Kidney (tissue), 14 donors: ENCODE data around the gene SIPA1L2. TPM values are rescaled to one million over a fixed set of nuclear protein-coding genes. Genes with fewer than 3 reads are reported as not detected.

Experiments
- DNase-seq, 5 donors: peaks; one replicate each; pipeline ENCODE4 v3.0.0-alpha.2; 2013 to 2020
- FAIRE-seq: peaks from 2 replicates; lab custom pipeline; 2012; peaks lifted over from hg19 to GRCh38; lab: Jason Lieb, UNC
- H3K27ac ChIP-seq, 2 donors: one replicate each; pipeline ENCODE4 v1.7.0; 2013; ENCODE audit warnings: low read depth in 2 of 2, low read length in 2 of 2, inconsistent platforms in 1 of 2
- H3K27me3 ChIP-seq: one replicate; pipeline ENCODE4 v1.7.1; 2013; ENCODE audit warnings: low read length, inconsistent platforms; ENCODE audit not compliant: control insufficient read depth, insufficient read depth
- H3K36me3 ChIP-seq, 3 donors: one replicate each; pipeline versions ENCODE4 v1.7.0 to v1.7.1; 2013; ENCODE audit warnings: low read length in 3 of 3, control low read depth in 1 of 3, inconsistent platforms in 1 of 3; ENCODE audit not compliant: insufficient read depth in 3 of 3, control insufficient read depth in 2 of 3
- H3K4me1 ChIP-seq, 3 donors: one replicate each; pipeline versions ENCODE4 v1.7.0 to v1.7.1; 2013; ENCODE audit warnings: low read length in 3 of 3, inconsistent platforms in 1 of 3, low read depth in 1 of 3; ENCODE audit not compliant: control insufficient read depth in 2 of 3, insufficient read depth in 2 of 3
- H3K4me3 ChIP-seq, 3 donors: one replicate each; pipeline versions ENCODE4 v1.7.0 to v1.8.1; 2013; ENCODE audit warnings: low read length in 3 of 3, control low read depth in 1 of 3, inconsistent platforms in 1 of 3
- H3K9ac ChIP-seq, 3 donors: one replicate each; pipeline versions ENCODE4 v1.7.0 to v1.7.1; 2013; ENCODE audit warnings: low read length in 3 of 3, control low read depth in 1 of 3, inconsistent platforms in 1 of 3
- H3K9me3 ChIP-seq, 3 donors: one replicate each; pipeline versions ENCODE4 v1.7.0 to v1.7.1; 2013; ENCODE audit warnings: low read length in 3 of 3, control low read depth in 1 of 3, inconsistent platforms in 1 of 3; ENCODE audit not compliant: control insufficient read depth in 2 of 3, insufficient read depth in 1 of 3
- CTCF ChIP-seq: IDR thresholded peaks from 3 replicates; pipeline ENCODE4 v1.5.1; 2012; ENCODE audit warnings: mild to moderate bottlenecking, moderate library complexity, borderline replicate concordance; ENCODE audit not compliant: insufficient read depth; ENCODE audit errors: extremely low read depth
- intact Hi-C: fragments of 100-400 bp; cut with DNase I; formaldehyde crosslinking; loops from one replicate; pipeline ENCODE4 v1.11.1; 2022
- polyA plus RNA-seq: library from polyadenylated mRNA; stranded (reverse); fragments of 350-450 nt; fragmentation: Illumina TruSeq; extraction: RNeasy Lipid Tissue Mini Kit (QIAGEN cat#74804); gene quantifications from one replicate; pipeline ENCODE4 v1.2.3, GENCODE V29; 2014; ENCODE audit warnings: low read depth, low replicate concordance; ENCODE audit not compliant: insufficient read depth
- total RNA-seq: library from RNA; stranded (reverse); fragmentation: NEBNext Ultra II Directional; extraction: Animal tissue kit (Norgen Biotek cat#: 25700); gene quantifications from one replicate; pipeline ENCODE4 v1.2.1, GENCODE V29; 2021
- donor health status: control.
- donor health status: control.
- donor health status: control.
- donor health status: control.
- donor health status: control.
- donor health status: DM: yes; HTN: yes; CAD: no.
- donor health status: Normal renal cell carcinoma (clear cell type).

SIPA1L2 gene
- total and polyA plus RNA-seq, 2 donors from 2014 or later: 4.0 to 20.2 TPM

- intact Hi-C loops: no loop called here
- H3K9ac ChIP-seq: no peak overlapping the region
- DNase-seq: no peak
- TF ChIP-seq CTCF: no peak
- no peak overlapping the region for H3K4me3 ChIP-seq
- FAIRE-seq: no peak
- H3K9me3 ChIP-seq: no peaks in the 10 kb centered on the region
- H3K36me3 ChIP-seq: no peaks in the 10 kb centered on the region
- no peak overlapping the region for H3K27ac ChIP-seq
- no peaks in the 10 kb centered on the region for H3K4me1 ChIP-seq
- no peaks in the 10 kb centered on the region for H3K27me3 ChIP-seq
Observed at GRCh38 chr1:232634096-232634495, 4.2 kb upstream of the SIPA1L2 start.

DNA sequence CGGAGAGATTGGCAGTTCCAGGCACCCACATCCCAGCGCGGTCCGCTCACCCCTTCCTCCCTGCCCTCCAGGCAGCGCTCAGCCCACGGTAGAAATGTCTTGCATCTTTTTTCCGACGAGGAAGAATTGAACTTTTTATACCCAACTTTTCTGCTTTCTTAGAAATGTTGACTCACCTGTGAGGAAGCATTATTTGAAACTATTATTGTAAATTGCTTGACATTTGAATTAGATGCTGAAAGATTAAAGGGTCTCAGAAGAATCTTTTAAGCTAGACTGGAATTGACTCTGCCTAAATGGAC lies 912 bp upstream of the SIPA1L2 start:
- H3K36me3 ChIP-seq: no peaks in the 10 kb centered on the region
- TF ChIP-seq CTCF: no peak
- FAIRE-seq: no peak
- intact Hi-C loops: no loop called here
- no peaks in the 10 kb centered on the region for H3K4me1 ChIP-seq
- no peaks in the 10 kb centered on the region for H3K9me3 ChIP-seq
- H3K27ac ChIP-seq: peak overlapping the region in 1 of 2 donors; percentile 80
- peak overlapping the region in 2 of 3 donors; percentile 31 to 47 for H3K9ac ChIP-seq
- H3K4me3 ChIP-seq: peak overlapping the region; percentile 51 to 68 (median 53)
- no peak for DNase-seq
- H3K27me3 ChIP-seq: no peaks in the 10 kb centered on the region

DNA sequence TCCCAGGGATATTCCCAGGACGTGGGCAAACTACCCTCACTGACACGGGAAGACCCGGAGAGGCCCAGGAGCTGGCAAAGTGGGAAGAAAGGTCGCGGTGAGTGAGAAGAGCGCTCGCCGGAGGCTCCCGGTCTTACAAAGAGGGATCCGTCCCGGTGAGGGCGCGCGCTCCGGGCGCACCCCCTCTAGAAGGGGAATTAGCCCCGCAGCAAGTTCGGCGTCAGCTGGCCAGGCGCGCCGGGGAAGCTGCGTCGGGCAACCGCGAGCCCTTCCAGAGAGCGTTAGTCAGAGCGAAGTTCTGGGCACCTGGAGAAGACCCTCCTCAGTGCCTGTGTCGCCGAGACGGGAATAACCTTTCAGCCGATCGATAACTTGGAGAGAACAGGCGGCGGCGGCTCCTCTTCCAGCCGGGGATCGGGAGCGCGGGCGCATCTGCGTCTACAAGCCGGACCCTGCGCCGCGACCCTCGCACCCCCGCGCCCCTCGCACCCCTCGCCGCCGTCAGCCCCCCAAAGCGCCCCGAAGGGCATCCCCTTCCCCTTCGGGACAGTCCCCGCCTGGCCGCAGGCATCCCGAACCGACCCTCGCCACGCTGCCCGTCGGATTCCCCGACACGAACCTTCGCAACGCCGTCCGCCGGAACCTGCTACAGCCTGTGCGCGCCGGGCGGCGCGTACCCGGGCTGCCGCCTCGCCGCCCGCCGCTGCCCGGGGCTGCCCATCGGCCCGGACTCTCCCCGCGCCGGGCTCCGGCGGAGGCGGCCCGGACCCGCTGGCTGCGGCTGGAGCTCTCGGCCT lies 485 bp downstream of the SIPA1L2 start:
- no peaks in the 10 kb centered on the region for H3K9me3 ChIP-seq
- intact Hi-C loops: no loop called here
- H3K27ac ChIP-seq: peak overlapping the region; percentile 5 to 32
- peak overlapping the region; percentile 69 to 75 (median 73) for H3K4me3 ChIP-seq
- H3K4me1 ChIP-seq: no peaks in the 10 kb centered on the region
- DNase-seq (peak; percentile 39 to 85 (median 60)), FAIRE-seq (no peak)
- TF ChIP-seq CTCF: no peak
- H3K36me3 ChIP-seq: no peaks in the 10 kb centered on the region
- H3K9ac ChIP-seq: peak overlapping the region; percentile 34 to 68 (median 54)
- H3K27me3 ChIP-seq: no peaks in the 10 kb centered on the region
